HG03378 (cell line): ENCODE data around the gene MRPS30.
A peak's percentile ranks its signal among the peaks of the same experiment; 100 is the strongest.
"Not testable (repeated sequence)": the region's sequence is repeated elsewhere in the genome, so short reads cannot be mapped to it uniquely, and the experiment has no call there.

Source experiments
- ATAC-seq: cut with Tn5 transposase; IDR thresholded peaks from one replicate; pipeline ENCODE4 v1.9.1; 2021; ENCODE audit warnings: mild to moderate bottlenecking, moderate library complexity; ENCODE audit not compliant: unreplicated experiment

Gene MRPS30

GRCh38 chr5:44808435-44809214 is at the start of gene MRPS30:
Gene MRPS30 (plus strand): TSS chr5:44808947. CDS start chr5:44808963, 16 bp downstream.
- peak; percentile 99 for ATAC-seq

- ATAC-seq = no peak
Observed at GRCh38 chr5:44769200-44769876, 39.4 kb upstream of the MRPS30 start.

DNA sequence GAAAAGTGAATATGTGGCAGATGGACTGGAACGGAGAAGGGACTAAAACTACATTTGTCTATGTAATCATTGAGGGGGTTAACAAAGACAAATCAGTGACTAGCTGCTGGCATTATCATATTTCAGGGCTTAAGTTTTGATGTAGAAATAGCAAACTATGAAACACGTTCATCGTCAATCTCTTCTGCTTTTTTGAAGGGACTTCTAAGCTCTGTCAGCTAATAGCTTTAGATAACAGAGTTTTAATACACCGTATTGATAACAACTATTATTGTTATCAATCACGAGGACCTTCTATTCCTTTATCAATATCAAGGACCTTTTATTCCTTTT is 38.9 kb upstream of the MRPS30 start:
- ATAC-seq = no peak

DNA sequence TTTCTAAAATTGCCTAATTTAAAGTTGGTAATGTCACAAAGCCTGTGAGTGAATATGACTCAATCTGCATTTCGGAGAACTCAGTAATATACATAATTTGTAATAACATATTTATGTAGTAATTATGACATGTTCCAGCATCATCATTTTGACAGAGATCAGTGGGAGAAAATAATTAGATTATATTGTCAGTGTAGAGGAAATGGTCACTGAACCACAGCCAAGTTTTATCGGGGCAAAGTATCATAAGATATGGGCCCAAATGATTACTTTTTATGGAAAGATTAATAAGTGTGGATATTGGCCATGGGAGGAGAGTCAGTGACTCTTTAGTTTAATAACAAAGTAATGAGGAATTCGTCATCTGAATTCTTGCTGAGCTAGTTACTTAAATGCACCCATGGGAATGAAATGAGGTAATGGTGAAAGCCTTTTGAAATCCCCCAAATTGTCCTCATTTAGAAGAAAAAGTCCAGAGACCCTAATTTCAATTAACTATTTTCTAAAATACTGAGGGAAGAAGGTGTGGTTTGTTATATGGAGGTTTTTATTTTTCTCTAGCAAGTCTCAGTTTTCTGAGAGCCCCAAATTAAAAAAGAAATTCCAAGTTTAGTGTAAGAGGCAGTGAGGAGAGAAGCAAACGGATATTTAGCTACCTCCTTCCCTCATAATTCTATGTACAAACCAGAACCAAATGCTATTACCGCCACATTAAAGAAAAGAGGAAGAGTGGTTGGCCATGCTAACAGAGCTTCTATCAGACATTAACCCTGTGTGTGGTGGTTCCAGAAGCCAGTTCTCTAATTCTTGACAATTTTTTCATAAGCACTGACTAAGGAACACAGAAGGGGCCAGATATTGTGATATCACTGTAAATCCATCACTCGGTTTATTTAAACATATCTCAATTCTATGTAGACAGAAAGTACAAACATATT is 37.7 kb upstream of the MRPS30 start:
- no peak for ATAC-seq

DNA sequence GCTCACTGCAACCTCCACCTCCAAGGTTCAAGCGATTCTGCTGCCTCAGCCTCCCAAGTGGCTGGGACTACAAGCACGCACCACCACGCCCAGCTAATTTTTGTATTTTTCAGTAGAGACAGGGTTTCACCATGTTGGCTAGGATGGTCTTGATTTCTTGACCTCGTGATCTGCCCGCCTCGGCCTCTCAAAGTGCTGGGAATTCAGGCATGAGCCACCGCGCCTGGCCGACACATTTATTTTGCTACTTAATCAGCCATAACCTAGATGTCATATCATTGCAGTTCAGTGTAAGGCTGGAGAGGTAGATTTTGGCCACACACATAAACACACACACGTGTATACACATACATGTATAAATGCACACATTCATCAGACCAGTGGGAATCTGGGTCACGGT is 36.4 kb upstream of the MRPS30 start:
- not testable (repeated sequence) for ATAC-seq

- ATAC-seq = no peak
Observed at GRCh38 chr5:44774279-44774880, 34.4 kb upstream of the MRPS30 start.

GRCh38 chr5:44779167-44779566 is 29.6 kb upstream of the MRPS30 start:
- ATAC-seq = no peak

- ATAC-seq = no peak
Observed at GRCh38 chr5:44783634-44784315, 25.0 kb upstream of the MRPS30 start.

DNA sequence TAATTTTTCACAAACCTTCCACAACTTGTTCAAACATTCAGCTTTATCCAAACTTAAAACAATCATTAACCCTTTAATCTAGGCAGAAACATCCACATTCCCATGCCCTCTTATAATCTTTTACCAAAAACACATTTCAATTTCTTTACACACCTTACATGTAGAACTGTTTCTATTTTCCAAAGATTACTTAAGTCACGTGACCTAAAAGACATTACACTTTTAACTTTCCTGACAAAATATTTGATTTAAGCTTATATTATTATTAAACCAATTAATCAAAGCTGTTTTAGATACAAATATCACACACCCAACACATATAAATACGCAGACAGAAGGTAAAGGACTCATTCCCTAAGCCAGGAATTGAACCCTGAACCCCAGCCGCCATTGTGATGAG is 21.0 kb upstream of the MRPS30 start:
- ATAC-seq = no peak

- not testable (repeated sequence) for ATAC-seq
Observed at GRCh38 chr5:44789372-44789995, 19.3 kb upstream of the MRPS30 start.

- ATAC-seq = not testable (repeated sequence)
Observed at GRCh38 chr5:44792031-44792673, 16.6 kb upstream of the MRPS30 start.

DNA sequence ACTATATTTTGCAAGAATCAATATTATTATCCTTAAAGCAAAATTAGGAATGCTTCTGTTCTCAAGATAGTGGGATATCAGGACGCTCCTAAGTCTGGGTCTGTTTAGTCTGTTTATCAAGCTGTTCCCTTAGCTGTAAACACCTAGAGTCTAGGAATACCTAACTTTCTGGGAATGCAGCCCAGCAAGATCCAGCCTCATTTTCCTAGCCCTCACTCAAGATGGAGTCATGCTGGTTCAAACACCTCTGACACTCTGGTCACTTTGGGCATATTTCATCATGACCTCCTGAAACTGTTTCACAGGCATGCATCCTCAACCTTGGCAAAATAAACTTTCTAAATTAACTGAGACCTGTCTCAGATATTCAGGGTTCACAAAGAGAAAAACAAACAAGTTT is 14.4 kb upstream of the MRPS30 start:
- no peak for ATAC-seq

DNA sequence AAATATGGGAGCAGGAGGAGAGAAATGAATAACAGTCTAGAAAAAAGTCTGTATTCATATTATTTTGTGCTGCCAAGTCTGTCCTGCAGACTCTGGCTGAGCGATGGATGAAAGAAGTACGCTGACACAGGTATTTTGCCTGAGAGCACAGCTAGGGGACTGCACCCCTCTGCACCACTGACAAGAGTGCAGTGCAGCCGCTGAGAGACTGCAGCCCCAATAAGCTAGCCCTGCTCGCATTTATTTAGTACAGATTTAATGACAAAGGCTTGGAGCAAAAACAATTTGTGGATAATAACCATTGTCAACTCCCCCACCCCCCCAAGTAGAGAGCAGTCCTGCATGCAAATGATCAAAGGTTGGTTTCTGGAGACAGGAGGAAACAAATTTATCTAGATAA is 13.3 kb upstream of the MRPS30 start:
- no peak for ATAC-seq

- ATAC-seq = no peak
Observed at GRCh38 chr5:44797841-44798240, 10.9 kb upstream of the MRPS30 start.

- no peak for ATAC-seq
Observed at GRCh38 chr5:44801992-44802391, 6.8 kb upstream of the MRPS30 start.

- no peak for ATAC-seq
Observed at GRCh38 chr5:44806608-44807007, 2.1 kb upstream of the MRPS30 start.

GRCh38 chr5:44807269-44807668 is 1.5 kb upstream of the MRPS30 start:
- ATAC-seq = no peak

DNA sequence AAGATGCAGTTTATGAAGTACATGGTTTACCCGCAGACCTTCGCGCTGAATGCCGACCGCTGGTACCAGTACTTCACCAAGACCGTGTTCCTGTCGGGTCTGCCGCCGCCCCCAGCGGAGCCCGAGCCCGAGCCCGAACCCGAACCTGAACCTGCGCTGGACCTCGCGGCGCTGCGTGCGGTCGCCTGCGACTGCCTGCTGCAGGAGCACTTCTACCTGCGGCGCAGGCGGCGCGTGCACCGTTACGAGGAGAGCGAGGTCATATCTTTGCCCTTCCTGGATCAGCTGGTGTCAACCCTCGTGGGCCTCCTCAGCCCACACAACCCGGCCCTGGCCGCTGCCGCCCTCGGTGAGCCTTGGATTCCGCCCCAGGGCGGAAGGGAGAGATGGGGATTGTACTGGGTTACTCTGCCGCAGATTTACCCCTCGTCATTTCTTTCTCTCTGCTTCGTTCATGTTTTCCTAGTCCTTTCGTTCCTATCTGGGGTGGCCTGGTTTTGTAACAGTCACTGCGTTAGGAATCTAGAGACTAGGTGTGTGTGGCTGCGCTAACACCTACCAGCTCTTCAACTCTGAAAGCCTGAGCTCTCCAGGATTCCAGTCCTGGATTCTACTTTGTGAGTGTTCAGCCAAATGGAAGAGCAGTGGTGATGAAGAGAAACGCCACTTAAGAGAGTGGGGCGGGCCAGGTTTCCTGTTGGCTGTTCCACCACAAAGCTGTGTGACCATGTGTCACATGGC is 638 bp downstream of the MRPS30 start:
- peak; percentile 28 for ATAC-seq

DNA sequence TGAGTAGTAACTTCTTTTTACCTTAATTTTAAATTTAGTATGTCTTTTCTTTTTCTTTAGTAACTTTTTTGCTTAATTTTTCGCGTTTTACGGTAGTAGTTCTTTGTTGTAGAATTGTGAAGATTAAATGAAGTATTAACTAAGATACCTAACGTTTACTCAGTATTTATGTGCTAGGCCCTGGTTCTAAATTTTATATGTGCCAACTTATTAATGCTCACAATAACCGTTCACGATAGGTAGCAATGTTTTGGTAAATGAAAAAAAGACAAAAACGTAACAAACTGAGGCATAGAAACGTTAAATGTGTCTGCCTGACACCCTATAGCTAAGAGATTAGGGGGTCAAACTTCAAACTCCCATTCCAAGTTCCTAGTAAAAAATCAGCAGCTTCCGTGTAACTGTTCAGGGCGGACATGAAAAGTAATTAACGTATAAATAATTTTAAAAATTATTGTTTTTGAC is 1.2 kb downstream of the MRPS30 start:
- no peak for ATAC-seq
